H1 (cell line): ENCODE measurements around the gene SKIL. TPM values are rescaled to one million over a fixed set of nuclear protein-coding genes. Genes with fewer than 3 reads are reported as not detected.
A peak's percentile ranks its signal among the peaks of the same experiment; 100 is the strongest.
"Not testable (repeated sequence)": the region's sequence is repeated elsewhere in the genome, so short reads cannot be mapped to it uniquely, and the experiment has no call there.

ENCODE experiments used
- CTCF ChIA-PET: fragments of 300-600 bp; sonication (Branson Sonifier 250); formaldehyde crosslinking; loops from one replicate; lab custom pipeline; 2021; ENCODE audit not compliant: partially characterized antibody; lab: Charles Lee
- POLR2A ChIA-PET: fragments of 300-600 bp; sonication (Branson Sonifier 250); formaldehyde crosslinking; loops from one replicate; lab custom pipeline; 2021; ENCODE audit warnings: inconsistent platforms; ENCODE audit not compliant: partially characterized antibody; lab: Charles Lee
- DNase-seq, 2 experiments: peaks; one replicate each; pipeline versions ENCODE4 v3.0.0 to v3.0.0-alpha.2; 2010 to 2022; ENCODE audit warnings: low spot score in 2 of 2, low read depth in 1 of 2, mixed read lengths in 1 of 2
- FAIRE-seq: peaks from 2 replicates; lab custom pipeline; 2011; peaks lifted over from hg19 to GRCh38; lab: Jason Lieb, UNC
- H2AFZ ChIP-seq: 2 replicates; pipeline ENCODE4 v1.8.1; 2012; ENCODE audit warnings: low read length, inconsistent platforms
- H2AK5ac ChIP-seq: 2 replicates; pipeline ENCODE4 v1.6.1; 2013; ENCODE audit warnings: low read depth, low read length
- H2BK120ac ChIP-seq: replicated peaks from 2 replicates; pipeline ENCODE3; 2013; ENCODE audit warnings: low read depth, low read length, inconsistent platforms
- H2BK12ac ChIP-seq: 2 replicates; pipeline ENCODE4 v1.6.1; 2013; ENCODE audit warnings: low read depth, low read length
- H2BK15ac ChIP-seq: 2 replicates; pipeline ENCODE4 v1.6.1; 2013; ENCODE audit warnings: low read length
- H2BK20ac ChIP-seq: 2 replicates; pipeline ENCODE4 v1.6.1; 2013; ENCODE audit warnings: low read length
- H2BK5ac ChIP-seq: 2 replicates; pipeline ENCODE4 v1.6.1; 2013; ENCODE audit warnings: low read depth, low read length
- H3K14ac ChIP-seq: 2 replicates; pipeline ENCODE4 v1.6.1; 2013; ENCODE audit warnings: inconsistent platforms; ENCODE audit not compliant: insufficient read length
- H3K18ac ChIP-seq: 2 replicates; pipeline ENCODE4 v1.6.1; 2013; ENCODE audit warnings: low read length; ENCODE audit errors: extremely low read depth
- H3K23ac ChIP-seq: 2 replicates; pipeline ENCODE4 v1.6.1; 2013; ENCODE audit warnings: inconsistent platforms; ENCODE audit not compliant: insufficient read length
- H3K23me2 ChIP-seq: 2 replicates; pipeline ENCODE4 v1.6.1; 2013; ENCODE audit warnings: low read depth, low read length
- H3K27ac ChIP-seq: 2 replicates; pipeline ENCODE4 v1.6.1; 2011; ENCODE audit warnings: low read depth, low read length, inconsistent platforms
- H3K27me3 ChIP-seq, 4 experiments: replicated peaks in 1 of 4; 1 replicate in 1 of 4; 2 replicates in 3 of 4; pipeline versions ENCODE4 v1.6.1 to v1.8.1; 2011 to 2013; ENCODE audit warnings: low read length in 3 of 4, mild to moderate bottlenecking in 3 of 4, inconsistent platforms in 2 of 4, mixed read lengths in 2 of 4, moderate library complexity in 1 of 4; ENCODE audit not compliant: control insufficient read depth in 3 of 4, insufficient read depth in 3 of 4; ENCODE audit errors: extremely low read depth in 1 of 4
- H3K36me3 ChIP-seq, 4 experiments: 2 replicates each; pipeline versions ENCODE4 v1.6.1 to v1.8.1; 2011 to 2013; ENCODE audit warnings: mild to moderate bottlenecking in 4 of 4, low read length in 3 of 4, moderate library complexity in 2 of 4, control low read depth in 1 of 4, inconsistent platforms in 1 of 4; ENCODE audit not compliant: insufficient read depth in 4 of 4, control insufficient read depth in 2 of 4
- H3K4ac ChIP-seq: replicated peaks from 2 replicates; pipeline ENCODE3; 2013; ENCODE audit warnings: low read length, low read depth, mixed read lengths, inconsistent platforms; ENCODE audit not compliant: insufficient read length
- H3K4me1 ChIP-seq, 4 experiments: replicated peaks in 1 of 4; 1 replicate in 1 of 4; 2 replicates in 3 of 4; pipeline versions ENCODE4 v1.6.1 to v1.8.1; 2011 to 2013; ENCODE audit warnings: low read length in 3 of 4, inconsistent platforms in 2 of 4, mixed read lengths in 1 of 4; ENCODE audit not compliant: insufficient read depth in 4 of 4, control insufficient read depth in 3 of 4
- H3K4me2 ChIP-seq, 2 experiments: 2 replicates each; pipeline versions ENCODE4 v1.6.1 to v1.8.1; 2011 to 2013; ENCODE audit warnings: low read depth in 2 of 2, low read length in 2 of 2, control low read depth in 1 of 2, inconsistent platforms in 1 of 2, mild to moderate bottlenecking in 1 of 2; ENCODE audit not compliant: insufficient read depth in 1 of 2
- H3K4me3 ChIP-seq, 4 experiments: fragments of 200-600, 300-600 bp in 1 of 4; sonication (generic), shearing (Covaris generic), sonication (Bioruptor Twin) in 1 of 4; 2 replicates each; pipeline versions ENCODE4 v1.5.1 to v1.8.1; 2011 to 2016; ENCODE audit warnings: low read length in 4 of 4, low read depth in 3 of 4, control low read depth in 2 of 4, inconsistent platforms in 2 of 4, mild to moderate bottlenecking in 2 of 4, mixed read lengths in 1 of 4, moderate library complexity in 1 of 4; ENCODE audit not compliant: insufficient read depth in 2 of 4; ENCODE audit errors: extremely low read depth in 1 of 4
- H3K56ac ChIP-seq: replicated peaks from 2 replicates; pipeline ENCODE3; 2013; ENCODE audit warnings: low read depth, mild to moderate bottlenecking, mixed read lengths, low read length, inconsistent platforms; ENCODE audit not compliant: insufficient read length
- H3K79me1 ChIP-seq: 2 replicates; pipeline ENCODE4 v1.6.1; 2013; ENCODE audit warnings: low read depth, low read length, control low read depth
- H3K79me2 ChIP-seq, 2 experiments: 2 replicates each; pipeline versions ENCODE4 v1.6.1 to v1.8.1; 2012 to 2013; ENCODE audit warnings: low read length in 2 of 2, mild to moderate bottlenecking in 2 of 2, inconsistent platforms in 1 of 2; ENCODE audit not compliant: insufficient read depth in 2 of 2, control insufficient read depth in 1 of 2
- H3K9ac ChIP-seq, 4 experiments: replicated peaks in 1 of 4; 1 replicate in 1 of 4; 2 replicates in 3 of 4; pipeline versions ENCODE4 v1.6.1 to v1.8.1; 2011 to 2013; ENCODE audit warnings: low read depth in 3 of 4, low read length in 3 of 4, control low read depth in 2 of 4, mild to moderate bottlenecking in 2 of 4, moderate library complexity in 2 of 4, inconsistent platforms in 1 of 4; ENCODE audit errors: extremely low read depth in 1 of 4
- H3K9me3 ChIP-seq, 2 experiments: 2 replicates each; pipeline versions ENCODE4 v1.6.1 to v1.8.1; 2012 to 2013; ENCODE audit warnings: mild to moderate bottlenecking in 2 of 2, moderate library complexity in 2 of 2, control low read depth in 1 of 2, inconsistent platforms in 1 of 2, low read depth in 1 of 2, low read length in 1 of 2, mixed read lengths in 1 of 2; ENCODE audit not compliant: insufficient read depth in 2 of 2
- H4K20me1 ChIP-seq, 2 experiments: replicated peaks in 1 of 2; 2 replicates each; pipeline versions ENCODE3 to v1.8.1; 2011 to 2013; ENCODE audit warnings: inconsistent platforms in 2 of 2, low read length in 2 of 2, mild to moderate bottlenecking in 1 of 2; ENCODE audit not compliant: insufficient read depth in 2 of 2, control insufficient read depth in 1 of 2
- H4K5ac ChIP-seq: 2 replicates; pipeline ENCODE4 v1.6.1; 2013; ENCODE audit warnings: low read length, low read depth, mixed read lengths, inconsistent platforms; ENCODE audit not compliant: insufficient read length
- H4K8ac ChIP-seq: 2 replicates; pipeline ENCODE4 v1.8.0; 2013; ENCODE audit warnings: mild to moderate bottlenecking, moderate library complexity, low read length, inconsistent platforms; ENCODE audit not compliant: insufficient read depth; ENCODE audit errors: extremely low read depth
- H4K91ac ChIP-seq: replicated peaks from 2 replicates; pipeline ENCODE3; 2013; ENCODE audit warnings: low read length, mixed read lengths, inconsistent platforms; ENCODE audit not compliant: insufficient read length
- SRF ChIP-seq: IDR thresholded peaks from 2 replicates; pipeline ENCODE4 v1.6.1; 2011; ENCODE audit warnings: mild to moderate bottlenecking, low read depth, low read length, moderate library complexity
- WGBS, 2 experiments: shearing (Covaris generic) in 1 of 2; methylation state at CpG; one replicate each; pipeline versions ENCODE4 v1.1.6 to v1.1.7; 2013 to 2015; ENCODE audit warnings: low lambda C conversion rate in 2 of 2, mixed read lengths in 2 of 2, inconsistent platforms in 1 of 2, low coverage in 1 of 2, missing lambda C conversion rate in 1 of 2; ENCODE audit not compliant: insufficient replicate concordance in 2 of 2, insufficient coverage in 1 of 2, insufficient read length in 1 of 2; ENCODE audit errors: extremely low coverage in 1 of 2, missing lambda C conversion rate in 1 of 2; 5-methylcytosine and 5-hydroxymethylcytosine counted together
- polyA plus RNA-seq, 7 experiments: library from polyadenylated mRNA; depleted of rRNA in 3 of 7; stranded (reverse) in 5 of 7; unstranded in 2 of 7; fragments of >200 nt in 5 of 7; fragments of 200-250 nt in 2 of 7; gene quantifications; 1 replicate in 5 of 7; 2 replicates in 1 of 7; 4 replicates in 1 of 7; pipeline versions ENCODE4 v1.2.1 to v1.2.3, GENCODE V29; 2011 to 2013; ENCODE audit warnings: missing spikeins in 2 of 7, mixed read lengths in 2 of 7
- total RNA-seq: library from RNA; stranded (reverse); fragmentation: NEBNext Ultra II Directional; extraction: Animal tissue kit (Norgen Biotek cat#: 25700); gene quantifications from 2 replicates; pipeline ENCODE4 v1.2.1, GENCODE V29; 2021

SKIL gene
- total and polyA plus RNA-seq, 2 of the 8 experiments (the other 6 are each of a cell fraction or from before 2014, with no cell fraction given) = 13.2 to 277 TPM

DNA sequence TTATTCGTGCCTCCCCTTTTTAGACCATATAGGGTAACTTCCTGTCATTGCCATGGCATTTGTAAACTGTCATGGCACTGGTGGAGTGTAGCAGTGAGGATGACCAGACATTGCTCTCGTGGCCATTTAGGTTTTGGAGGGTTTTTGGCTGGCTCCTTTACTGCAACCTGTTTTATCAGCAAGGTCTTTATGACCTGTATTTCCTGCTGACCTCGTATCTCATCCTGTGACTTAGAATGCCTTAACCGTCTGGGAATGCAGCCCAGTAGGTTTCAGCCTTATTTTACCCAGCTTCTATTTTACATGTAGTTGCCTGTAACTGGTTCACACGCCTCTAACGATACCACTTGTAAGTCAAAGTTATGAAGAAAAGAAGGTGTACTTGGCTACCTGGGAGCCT is 13.7 kb upstream of the SKIL start:
- POLR2A ChIA-PET, H3K4me3 ChIP-seq, FAIRE-seq, H3K4ac ChIP-seq, H3K27me3 ChIP-seq, H2BK15ac ChIP-seq, H3K9me3 ChIP-seq, H3K14ac ChIP-seq, H4K91ac ChIP-seq, H2BK20ac ChIP-seq, H4K5ac ChIP-seq, H3K4me1 ChIP-seq, H2BK12ac ChIP-seq, H4K8ac ChIP-seq, CTCF ChIA-PET, H3K23ac ChIP-seq, H2AK5ac ChIP-seq, H3K79me1 ChIP-seq, H3K4me2 ChIP-seq, H2BK120ac ChIP-seq, H2BK5ac ChIP-seq, H3K23me2 ChIP-seq, H4K20me1 ChIP-seq, H3K79me2 ChIP-seq, H3K18ac ChIP-seq, H3K36me3 ChIP-seq, H3K9ac ChIP-seq, H3K27ac ChIP-seq, H2AFZ ChIP-seq, H3K56ac ChIP-seq: not testable (repeated sequence)
- TF ChIP-seq SRF = peak; percentile 37; the same call in 1 of the 2 replicates
- whole genome bisulfite sequencing, 2 experiments = 80% methylated on average over 6 of the region's 6 CpGs; no CpG with 5 or more reads in 1 of the 2 experiments
- DNase-seq = peak in 1 of 2 experiments; percentile 39
